Fibroblast of peridontal ligament (primary cell): Measurements from ENCODE around the gene ASZ1.
A peak's percentile ranks its signal among the peaks of the same experiment; 100 is the strongest.

ENCODE experiments used
- DNase-seq: peaks from one replicate; pipeline ENCODE4 v3.0.0-alpha.2; 2010; ENCODE audit errors: extremely low read depth

Gene ASZ1

GRCh38 chr7:117347480-117347879 lies 79.8 kb downstream of the ASZ1 start:
- DNase-seq = no peak

GRCh38 chr7:117346161-117346560 lies 81.1 kb downstream of the ASZ1 start:
- no peak for DNase-seq

DNA sequence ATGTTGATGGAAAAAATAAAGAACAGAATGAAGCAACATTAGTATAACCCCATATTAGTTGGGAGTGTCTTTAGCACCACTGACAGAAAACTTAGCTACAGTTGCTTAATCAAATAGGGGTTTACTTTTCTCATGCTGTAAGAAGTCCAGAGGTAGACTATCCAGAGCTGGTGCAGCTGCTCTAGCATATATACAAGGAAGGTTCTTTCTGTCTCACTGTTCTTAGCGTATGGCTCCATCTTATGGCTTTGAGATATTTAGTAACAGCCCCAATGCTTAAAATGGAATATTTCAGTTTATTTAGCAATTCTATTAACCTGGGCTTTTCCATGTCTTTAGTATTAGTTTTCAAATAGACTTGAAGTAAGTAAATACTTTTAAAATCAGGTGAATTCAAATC lies 89.3 kb downstream of the ASZ1 start:
- DNase-seq = peak; percentile 56

GRCh38 chr7:117333168-117333567 lies 94.1 kb downstream of the ASZ1 start:
- DNase-seq = no peak

DNA sequence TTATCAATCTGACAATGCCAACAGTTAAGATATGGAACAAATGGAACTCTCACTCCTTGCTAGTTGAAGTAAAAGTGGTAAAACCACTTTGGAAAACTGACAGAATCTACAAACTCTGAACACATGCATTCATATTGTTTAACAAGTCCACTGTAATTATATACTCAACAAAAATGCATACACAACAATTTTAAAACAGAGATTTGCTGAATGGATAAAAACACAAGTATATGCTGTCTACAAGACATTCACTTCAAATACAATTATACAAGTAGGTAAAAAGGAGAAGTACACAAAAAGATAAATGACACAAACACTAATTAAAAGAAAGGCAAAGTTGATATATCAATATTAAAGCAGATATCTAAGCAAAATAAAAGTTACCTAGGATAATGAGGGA lies 95.3 kb downstream of the ASZ1 start:
- no peak for DNase-seq

DNA sequence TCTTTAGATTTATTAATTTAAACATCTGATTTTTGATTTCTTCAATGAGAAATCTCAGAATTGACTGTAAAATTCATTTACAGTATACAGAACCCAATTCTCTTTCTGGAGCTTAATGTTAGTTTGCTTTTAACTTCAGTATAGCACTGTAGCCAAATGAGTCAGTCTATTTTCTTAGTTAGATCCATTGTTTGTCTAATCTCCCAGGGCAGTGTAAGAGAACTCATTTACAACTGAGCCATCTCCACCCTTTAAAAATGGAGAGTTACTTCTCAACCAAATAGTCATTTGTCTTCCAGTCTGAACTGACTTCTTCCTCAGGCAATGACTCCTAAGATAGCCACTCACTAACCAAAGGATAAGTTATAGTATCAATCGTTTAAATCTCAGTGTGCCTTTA lies 101.5 kb downstream of the ASZ1 start:
- no peak for DNase-seq

DNA sequence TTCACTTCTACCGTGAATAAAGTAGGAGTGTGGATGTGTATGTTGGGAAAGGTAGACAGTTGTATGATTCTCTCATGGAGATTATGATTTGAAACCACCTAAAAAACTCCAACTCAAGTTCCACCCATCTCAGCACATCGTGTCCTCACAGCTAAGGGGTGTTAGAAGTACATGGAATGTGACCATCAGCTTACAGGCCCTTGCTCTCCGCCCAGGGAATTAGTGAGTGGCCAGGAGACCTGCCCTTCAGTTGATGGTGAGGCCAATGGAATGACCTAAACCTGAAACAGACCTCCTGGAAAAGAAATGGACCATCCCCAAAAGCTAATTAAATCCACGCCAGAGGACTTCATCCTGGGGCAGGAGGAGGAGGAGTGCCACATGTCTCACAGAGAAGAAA lies 102.3 kb downstream of the ASZ1 start:
- DNase-seq = no peak

DNA sequence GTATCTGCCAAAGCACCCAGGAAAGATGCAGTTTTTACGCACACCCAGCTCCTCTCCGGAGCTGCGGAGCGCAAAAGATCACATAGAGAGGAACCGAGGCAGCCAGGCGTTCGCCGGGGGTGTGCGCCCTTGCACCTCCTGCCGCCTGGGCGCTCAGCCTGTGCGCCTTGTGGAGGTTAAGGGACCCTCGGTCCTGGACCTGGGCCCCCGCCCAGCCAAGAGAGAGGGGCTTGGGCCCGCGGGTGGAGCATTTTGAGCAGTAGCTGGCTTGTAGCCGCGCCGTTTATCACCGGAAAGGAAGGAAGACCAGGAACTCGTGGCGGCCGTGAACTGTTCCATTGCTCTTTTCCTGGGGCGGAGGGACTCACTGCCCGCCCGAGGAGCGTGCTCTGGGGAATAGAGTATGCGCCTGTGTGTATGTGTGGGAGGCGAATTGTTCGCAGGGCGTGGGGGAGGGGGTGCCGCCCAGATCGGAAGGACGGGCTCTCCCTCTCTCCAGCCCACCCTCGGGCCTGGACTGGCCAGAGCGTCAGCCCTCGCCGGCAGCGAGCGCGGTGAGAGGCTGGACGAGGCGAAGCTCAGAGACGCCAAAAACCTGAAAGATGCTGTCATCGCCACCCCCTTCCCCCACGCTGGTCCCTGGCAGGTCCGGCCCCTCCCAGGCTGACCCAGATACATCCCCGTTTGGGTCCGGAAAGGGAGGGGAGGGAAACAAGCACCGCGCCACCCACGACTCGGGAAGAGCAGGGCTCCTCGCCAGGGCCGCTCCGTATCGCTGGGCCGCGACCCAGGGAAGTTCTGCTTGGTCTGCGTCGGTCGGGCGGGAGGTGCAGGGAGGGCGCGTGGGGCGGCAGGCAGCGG lies 103.2 kb downstream of the ASZ1 start:
- peak; percentile 29 for DNase-seq

DNA sequence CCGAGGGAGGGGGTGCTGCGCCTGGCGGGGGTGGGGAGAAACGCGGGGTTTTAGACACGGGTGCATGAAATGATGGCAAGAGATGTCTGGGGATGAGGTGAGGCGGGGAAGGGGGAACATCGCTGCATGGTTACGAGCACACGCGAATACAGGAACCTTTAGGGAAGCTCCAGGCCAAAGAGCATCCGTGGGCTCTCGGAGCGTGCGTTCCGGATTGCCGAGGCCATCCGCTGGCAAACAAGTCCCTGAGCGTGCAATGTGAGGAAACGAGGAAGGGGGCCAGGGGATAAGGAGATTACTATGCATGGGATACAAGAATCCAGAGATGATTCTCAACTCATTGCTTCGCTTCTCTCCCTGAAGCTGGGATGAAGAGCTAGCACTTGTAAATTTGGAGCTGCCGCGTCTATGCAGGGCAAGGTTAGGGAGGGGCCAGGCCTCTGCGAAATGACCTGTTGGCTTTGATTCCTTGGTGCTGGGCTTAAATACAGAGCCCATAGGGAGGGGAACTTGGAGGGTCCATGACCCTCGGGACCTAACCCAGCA lies 103.9 kb downstream of the ASZ1 start:
- DNase-seq = peak; percentile 53

- DNase-seq = no peak
Observed at GRCh38 chr7:117322741-117323304, 104.5 kb downstream of the ASZ1 start, which contains the start of gene WNT2. Gene WNT2, minus strand, starts transcription at chr7:117323058. Its CDS starts 69 bp downstream, at chr7:117322989.

- DNase-seq = no peak
Observed at GRCh38 chr7:117320523-117320922, 106.8 kb downstream of the ASZ1 start.

- no peak for DNase-seq
Observed at GRCh38 chr7:117319181-117319580, 108.1 kb downstream of the ASZ1 start.

GRCh38 chr7:117313582-117313981 lies 113.7 kb downstream of the ASZ1 start:
- DNase-seq = no peak
